GM21825 (cell line): Measurements from ENCODE around the gene MAP3K4.

Experiments used
- ATAC-seq: cut with Tn5 transposase; IDR thresholded peaks from one replicate; pipeline ENCODE4 v1.9.1; 2021; ENCODE audit warnings: mild to moderate bottlenecking, moderate library complexity; ENCODE audit not compliant: unreplicated experiment

The MAP3K4 gene

DNA sequence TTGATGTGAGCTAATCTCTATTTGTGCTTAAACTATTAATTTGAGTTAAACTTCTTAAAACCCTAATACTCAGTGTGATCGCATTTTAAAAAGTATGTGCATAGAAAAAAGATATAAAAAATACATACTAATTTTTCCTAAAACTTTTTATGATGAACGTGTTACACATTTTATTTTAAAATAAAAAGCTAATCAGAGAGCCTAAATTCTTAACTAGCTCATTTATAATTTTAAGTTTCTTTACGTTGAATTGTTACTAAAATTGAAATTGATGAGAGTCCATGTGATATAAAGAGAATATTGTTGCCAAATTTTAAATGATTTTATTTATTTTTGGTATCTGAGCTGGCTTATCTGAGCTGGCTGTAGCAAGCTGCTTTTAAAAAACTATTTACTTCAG lies 6.6 kb downstream of the MAP3K4 start:
- no peak for ATAC-seq

DNA sequence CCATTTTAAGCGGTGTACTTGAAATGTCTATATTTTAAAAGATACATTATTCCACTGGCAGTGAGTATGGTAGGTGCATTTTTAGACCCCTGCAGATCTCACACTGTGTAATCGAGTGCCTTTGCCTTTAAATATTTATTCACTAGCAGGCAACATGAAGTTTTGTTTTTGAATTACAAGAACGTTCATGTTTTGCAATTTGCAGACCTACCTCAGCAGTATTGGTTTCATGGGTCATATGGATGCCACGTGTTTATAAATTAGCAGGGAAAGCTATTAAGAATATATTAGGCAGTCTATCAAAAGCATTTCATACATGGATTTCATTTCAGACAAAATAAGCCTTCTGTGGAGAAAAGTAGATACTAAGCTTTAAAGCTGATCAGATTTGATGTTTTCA lies 7.2 kb downstream of the MAP3K4 start:
- ATAC-seq, result no peak

DNA sequence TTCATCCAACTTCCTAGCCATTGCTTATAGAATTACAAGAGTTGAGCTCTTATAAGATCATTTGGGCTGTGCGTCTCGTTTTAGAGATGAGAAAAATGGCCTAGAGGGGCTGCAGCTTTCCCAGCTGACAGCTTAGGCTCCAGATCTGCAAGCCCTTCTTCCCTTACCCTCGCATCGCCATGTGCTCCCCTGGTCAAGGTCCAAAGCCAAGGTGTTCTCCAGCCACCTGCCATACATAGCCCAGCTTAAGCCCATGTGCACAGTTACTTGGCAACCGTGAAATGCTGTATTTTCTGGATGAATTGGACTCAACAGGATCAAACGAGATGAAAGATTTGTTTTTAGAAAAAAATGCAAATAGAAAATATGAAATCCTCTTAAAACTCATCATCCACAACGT lies 7.9 kb downstream of the MAP3K4 start:
- ATAC-seq, result no peak

DNA sequence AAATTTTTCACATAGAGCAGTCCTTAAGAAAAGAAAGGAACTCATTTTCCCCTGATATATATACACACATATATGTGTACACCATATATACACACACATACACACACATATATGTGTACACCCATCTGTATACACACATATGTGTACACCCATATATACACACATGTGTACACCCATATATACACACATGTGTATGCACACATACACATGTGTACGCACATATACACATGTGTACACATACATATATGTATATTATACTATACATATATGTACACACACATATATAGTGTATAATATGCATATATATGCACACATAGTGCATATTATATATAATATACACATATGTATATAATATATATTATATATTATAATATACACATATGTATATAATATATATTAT lies 9.1 kb downstream of the MAP3K4 start:
- no peak for ATAC-seq

DNA sequence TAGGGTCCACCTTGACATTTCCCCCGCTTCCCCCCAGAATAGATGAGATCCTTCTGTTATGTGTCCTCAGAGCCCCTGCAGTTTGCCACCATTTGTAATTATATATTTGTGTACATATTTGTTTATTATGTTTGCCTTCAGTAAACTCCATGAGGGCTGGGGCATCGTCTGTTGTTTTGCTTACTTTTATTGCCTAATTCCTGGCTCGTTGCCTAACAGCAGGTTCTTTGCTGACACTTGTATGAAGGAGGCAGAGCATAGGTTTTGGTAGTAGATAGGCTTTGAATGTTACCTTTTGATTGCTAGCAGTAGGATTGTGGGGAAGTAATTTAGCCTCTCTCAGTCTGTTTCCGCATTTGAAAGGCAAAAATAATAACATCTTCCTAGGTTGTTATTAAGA lies 9.9 kb downstream of the MAP3K4 start:
- ATAC-seq, result no peak

DNA sequence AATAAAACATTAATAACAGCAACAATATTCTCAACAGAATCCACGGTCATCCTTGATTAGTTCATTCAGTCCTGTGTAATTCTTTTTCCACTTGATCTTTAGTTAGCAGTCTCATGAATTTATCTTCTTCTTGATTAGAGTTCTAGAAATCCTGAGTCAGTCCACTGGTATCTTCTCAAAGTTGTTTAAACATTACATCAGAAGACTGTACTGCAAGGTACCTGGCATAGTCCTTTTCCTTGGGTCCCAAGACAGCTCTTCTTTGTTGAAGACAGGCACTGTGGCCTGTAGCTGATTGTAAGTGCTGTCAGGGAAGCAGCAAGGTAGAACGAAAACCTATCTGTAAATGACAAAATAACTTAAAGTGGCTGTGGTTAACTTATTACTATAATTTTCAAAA lies 11.8 kb downstream of the MAP3K4 start:
- ATAC-seq, result no peak

DNA sequence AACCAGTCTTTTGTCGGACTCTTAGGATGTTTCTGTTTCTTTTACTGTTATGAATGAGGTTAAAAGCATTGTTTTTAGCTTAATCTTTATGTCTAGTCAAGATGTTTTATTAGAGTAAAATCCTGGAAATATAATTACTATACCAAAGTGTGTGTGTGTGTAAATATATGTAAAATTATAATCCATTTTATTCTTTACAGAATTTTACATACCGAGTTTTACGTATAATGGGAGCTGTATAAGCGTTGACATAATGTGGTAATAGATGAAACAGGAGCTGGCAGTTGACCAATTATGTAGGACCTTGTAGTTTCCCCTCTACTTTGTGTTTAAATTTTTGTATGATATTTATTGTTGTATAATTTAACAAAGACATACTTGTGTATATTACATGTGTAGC lies 16.7 kb downstream of the MAP3K4 start:
- no peak for ATAC-seq

DNA sequence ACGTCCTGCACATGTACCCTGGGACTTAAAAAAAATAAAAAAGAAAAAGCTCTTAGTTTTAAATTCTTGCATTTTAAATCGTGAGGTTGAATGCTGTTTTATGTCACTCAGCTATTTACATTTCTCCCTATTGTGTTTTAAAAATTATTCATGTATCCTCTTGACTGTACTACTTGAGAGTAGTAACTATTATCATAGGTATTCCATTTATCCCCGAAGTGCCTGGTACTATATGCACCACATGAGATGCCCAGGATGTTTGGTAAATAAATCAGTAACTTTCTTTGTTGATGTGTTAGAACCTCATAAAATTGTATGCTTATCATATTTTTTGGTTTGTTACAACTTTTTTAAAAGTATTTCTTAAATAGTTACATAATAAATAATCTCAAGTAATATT lies 18.4 kb downstream of the MAP3K4 start:
- no peak for ATAC-seq

DNA sequence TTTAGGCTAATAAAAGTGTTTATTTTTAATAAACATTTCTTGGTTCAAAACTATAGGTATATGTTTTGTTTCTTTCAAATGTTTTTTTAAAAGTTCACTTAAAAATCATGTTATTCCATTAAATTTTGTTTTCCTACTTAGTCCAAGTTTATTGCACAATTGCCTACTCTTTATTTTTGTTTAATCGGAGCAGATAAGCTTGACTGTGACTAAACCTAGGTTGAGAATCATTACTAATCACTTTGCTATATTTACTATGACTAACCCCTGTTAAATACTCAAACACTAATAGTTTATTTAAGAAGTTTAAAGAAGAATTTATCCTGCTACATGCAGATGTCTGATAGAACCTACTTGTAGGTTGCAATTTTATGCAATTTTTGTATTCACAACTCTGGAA lies 18.8 kb downstream of the MAP3K4 start:
- ATAC-seq, result no peak

DNA sequence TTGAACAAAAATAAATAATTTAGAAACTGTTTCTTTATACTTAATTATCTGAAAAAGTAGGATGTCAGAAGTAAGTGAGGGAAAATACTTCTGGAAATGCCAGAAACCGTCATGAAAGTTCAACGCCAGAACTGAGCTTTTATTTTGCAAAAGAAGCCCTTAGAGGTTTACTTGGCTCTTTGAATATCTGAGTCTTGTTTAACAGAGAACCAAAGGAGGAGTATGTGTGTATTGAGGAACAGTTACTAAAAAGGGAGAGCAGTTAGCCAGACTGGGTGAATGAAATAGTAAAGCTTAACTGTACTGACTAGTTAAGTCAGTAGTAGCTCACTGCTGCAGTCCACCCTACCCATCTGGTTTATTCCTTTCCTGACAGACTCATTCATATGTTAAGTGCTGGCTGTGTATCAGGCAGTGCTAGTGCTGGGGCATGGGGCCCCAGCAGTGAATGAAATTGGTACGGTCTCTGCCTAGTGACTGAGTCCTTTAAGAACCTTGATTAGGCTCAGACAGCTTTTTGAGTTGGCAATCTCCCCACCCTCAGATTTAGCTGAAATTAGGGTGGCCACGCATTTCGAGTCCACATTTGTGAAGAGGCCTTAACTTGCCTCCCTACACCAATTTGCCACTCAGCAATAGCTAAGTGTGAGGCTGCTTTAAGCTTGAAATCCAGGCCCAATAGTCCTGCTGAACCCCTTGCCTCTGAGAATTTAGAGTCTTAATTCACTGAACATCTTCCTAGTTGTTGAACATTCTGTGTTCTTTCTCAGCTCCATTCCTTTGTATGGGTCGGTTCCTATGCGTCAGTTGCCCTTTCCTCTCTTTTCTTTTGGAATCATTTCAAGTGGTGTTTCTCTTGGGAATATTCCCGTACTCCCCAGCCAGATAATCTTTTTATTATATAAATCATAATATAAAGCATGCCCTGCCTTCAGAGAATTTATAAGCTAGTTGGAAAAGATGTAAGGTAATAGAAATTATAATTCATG lies 20.2 kb downstream of the MAP3K4 start:
- ATAC-seq, result no peak

DNA sequence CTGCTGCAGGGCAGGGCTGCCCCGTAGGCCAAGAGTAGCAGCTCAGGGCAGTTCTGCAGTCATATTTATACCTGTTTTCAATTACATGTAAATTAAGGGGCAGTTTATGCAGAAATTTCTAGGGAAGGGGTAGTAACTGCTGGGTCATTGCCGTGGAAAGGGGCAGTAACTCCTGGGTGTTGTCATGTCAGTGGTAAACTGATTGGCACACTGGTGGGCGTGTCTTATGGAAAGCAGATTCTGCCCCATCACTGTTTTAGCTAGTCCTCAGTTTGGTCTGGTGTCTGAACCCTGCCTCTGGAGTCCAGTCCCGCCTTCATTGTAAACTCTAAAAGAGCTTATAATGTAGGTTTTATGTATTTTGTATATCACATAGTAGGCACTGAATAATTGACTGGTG lies 22.1 kb downstream of the MAP3K4 start:
- ATAC-seq, result no peak

DNA sequence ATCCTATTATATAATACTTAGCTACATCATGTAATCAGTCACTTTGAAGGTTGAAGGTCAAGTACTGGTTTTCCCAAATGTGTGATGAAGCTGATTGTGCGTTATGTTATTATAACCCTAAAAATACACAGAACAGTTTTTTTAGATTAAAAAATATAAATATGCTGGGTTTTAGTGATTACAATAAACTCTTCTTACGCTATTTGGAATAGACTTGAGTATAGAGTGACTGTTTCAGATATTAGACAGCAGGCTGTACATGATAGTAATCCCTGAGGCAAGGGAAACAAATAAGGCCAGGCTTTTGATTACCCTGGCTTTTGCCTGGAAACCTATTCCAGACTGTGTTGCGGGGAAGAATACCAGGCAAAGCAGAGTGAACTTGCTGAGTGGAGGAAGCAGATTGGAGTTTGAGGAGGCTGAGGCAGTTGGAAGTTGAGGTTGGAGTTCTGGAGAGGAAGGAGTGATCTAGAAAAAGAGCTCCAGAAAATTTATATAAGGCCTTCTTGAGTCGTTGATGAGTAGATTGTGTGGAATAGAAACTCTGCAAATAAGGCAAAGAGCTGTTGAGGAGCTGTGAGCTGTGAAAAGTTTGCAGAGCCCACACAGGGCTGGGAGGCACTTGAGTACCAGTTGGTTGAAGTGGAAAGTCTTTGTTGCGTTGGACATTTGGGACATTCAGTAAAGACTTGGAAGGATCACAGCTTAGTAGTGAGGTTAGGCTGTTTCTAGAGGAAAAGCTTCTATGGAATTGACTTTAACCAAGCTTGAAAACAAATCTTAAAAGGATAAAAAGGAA lies 26.4 kb downstream of the MAP3K4 start:
- no peak for ATAC-seq

DNA sequence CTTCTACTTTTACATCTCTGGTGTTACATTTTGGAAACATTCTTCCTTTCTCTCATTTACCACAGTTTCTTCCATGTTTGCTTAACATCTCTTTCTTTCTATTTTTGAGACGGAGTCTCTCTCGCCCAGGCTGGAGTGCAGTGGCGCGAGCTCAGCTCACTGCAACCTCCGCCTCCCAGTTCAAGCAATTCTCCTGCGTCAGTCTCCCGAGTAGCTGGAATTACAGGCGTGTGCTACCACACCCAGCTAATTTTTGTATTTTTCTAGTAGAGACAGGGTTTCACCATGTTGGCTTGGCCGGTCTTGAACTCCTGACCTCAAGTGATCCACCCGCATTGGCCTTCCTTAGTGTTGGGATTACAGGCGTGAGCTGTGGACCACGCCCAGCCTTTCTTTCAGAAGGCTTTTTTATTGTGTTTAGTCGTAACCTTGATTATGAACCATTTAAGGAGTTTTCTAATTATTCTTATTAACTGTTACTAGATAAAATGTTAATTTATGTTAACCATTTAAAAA lies 27.8 kb downstream of the MAP3K4 start:
- no peak for ATAC-seq

DNA sequence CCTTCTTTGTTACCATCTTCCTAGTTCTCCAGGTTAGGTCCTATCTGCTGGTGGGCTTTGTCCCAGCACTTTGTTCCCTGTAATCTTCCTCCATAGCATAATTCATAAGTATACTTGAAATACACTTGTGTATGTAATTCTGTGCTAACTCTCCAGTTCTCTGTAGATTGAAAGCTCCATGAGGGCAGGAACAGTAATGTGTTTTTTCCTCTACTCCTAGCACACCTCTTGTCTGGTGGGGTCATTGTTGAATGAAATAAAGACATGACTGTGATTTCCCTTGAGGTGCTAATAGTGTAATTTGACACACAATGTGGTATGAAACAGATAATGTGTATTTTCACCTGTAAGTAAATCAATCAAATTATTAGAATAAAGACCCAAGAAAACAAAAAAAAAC lies 30.0 kb downstream of the MAP3K4 start:
- no peak for ATAC-seq

DNA sequence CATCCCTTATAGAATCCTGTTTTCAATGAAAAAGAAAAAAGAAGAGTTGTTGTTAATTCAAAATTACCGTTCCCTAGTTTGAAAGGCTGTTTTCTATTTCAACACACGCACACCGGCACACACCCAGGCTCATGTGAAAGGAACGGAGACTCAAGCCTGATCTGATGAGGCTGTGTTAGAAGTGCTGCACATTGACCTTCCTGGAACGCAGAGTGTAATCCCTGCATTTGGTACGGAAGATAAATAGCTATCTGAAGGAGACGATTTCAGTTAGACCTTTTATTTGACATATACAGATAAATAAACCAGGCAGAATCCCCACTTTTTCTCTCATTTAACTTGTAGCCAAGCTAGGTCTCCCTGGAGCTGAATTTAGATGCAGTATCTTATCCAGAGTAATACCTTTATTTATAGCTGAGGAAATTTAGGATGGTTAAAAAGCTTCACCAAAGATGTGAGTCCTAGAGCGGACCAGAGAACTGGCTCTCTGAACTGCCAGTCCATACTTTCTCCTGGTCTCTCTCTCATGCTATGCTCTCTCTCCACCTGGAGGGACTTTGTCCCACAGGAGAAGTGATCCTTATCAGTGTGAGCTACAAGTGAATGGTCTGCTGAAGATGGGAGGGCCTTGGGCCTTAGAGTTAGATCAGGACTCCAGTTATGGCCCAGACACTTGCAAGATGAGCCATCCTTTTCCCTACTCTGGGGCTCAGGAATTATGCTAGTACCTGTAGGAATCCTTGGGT lies 30.6 kb downstream of the MAP3K4 start:
- no peak for ATAC-seq

DNA sequence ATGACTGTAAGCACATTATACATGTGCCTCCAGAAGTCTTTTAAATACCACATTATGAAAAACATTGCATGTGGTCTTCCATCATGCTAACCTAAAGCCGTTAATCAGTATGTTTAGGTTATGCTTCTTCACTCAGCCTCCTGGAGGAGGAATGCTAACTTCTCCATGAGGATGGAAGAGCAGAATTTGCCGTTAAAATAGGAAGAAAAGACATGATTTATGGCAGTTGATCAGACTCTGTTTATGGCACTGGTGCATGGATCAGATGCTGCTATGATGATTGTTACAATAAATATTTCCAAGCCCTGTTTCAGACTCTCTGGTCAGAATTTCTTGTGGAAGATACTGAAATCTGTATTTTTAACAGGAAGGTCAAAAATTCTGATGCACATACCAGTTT lies 31.7 kb downstream of the MAP3K4 start:
- no peak for ATAC-seq

DNA sequence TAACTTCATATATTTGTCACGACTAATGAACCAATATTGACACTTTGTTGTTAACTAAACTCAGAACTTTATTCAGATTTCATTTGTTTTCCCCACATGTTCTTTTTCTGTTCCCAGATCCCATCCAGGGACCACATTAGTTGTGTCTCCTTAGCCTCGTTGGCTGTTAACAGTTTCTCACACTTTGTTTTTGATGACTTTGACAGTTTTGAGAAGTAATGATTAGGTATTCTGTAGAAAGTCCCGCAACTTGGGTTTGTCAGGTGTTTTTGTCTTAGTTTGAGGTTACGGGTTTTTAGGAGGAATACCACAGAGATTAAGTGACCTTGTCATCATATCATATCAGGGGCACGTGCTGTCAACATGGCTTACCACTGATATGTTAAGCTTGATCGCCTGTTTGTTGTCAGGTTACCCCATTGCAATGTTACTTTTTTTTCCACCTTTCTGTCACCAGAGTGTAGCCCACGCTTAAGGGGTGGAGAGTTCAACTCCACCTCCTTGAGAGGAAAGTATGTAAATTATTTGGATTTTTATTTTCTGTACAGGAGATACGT lies 32.9 kb downstream of the MAP3K4 start:
- no peak for ATAC-seq

DNA sequence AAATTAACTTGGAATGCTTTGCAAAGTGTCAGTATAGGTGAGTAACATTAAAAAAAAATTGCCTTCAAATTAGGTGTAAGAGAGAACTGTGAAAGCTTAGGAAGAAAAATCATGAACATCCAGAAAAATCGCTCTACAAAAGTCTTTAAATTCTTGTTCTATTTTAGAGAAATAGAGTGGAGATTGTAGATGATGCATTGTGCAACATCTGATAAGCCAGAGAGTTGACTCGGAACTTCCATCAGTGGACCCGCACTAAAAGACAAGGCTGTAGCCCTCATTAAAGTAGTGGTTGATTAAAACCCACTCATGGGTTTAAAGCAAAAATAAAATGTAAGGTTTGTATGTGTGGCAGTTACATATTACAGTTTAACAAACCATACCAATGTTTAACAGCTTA lies 35.8 kb downstream of the MAP3K4 start:
- ATAC-seq, result no peak

DNA sequence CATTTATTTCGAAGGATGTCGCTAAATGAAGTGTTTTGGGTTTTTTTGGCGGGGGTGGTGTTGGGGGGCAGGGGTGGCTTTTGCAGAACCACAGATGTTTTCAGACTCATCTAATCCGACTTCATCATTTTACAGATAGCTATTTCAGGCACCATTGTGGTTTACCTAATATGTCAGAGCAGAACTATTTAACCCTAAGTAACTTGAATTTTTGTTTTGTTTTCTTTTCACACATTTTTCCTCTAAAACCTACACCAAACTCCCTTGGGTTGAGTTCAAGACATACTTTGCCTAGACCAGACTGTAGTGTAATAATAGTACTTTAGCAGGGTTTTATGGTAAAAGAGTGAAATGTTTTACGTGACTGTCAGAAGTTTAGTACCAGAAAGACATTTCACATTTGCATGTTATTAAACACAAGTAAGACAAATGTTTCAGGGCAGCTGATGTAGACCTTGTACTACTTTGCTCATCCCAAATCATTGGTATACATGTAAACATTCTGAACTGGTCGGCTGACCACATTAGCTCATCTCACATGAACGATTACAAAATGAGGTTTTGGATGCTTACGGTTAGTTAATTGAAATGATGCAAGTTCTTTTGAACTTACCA lies 37.7 kb downstream of the MAP3K4 start:
- ATAC-seq, result peak; percentile 75

DNA sequence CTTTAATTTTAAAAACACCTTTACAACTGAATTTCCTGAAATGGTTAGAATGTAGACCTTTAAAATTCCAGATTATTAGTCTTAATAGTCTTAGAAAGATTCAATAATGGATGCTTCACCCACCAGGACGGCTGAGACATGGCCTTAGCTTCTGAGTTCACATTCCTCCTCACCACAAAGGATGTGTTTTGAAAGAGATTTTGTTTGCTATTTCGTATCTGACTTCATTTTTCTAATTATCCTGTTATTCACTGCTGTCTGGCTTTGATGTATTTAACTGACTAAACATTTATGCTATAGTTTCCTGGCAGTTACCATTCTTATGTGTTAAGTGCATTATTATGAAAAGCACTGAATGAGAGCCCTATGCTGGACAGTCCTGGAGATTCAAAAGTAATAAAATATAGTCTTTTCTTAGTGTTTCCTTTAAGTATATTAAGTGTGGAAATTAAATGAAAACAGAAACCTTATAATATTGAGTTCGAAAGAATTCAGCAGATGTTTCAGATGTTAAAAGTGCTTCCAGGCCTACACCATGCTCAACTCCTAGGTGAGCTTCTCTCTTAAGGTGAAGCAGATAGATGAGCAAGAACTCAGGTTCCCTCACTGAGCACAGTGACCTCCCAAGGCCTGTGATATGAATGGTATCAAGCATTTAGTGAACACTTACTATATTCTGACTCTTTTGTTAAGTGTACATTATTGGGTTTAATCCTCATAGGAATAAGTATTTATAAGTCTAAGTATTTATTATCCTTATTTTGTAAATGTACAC lies 40.3 kb downstream of the MAP3K4 start:
- no peak for ATAC-seq
